Stimulated activated CD4-positive, alpha-beta T cell treated with anti-CD3 and anti-CD28 coated beads, Interleukin-4, amount 100 ng/mL, for 4 hours (primary cell): Measurements from ENCODE around the gene EEFSEC.

Source experiments
- DNase-seq, 2 experiments: peaks; one replicate each; pipeline ENCODE4 v3.0.0-alpha.2; 2020

The EEFSEC gene

DNA sequence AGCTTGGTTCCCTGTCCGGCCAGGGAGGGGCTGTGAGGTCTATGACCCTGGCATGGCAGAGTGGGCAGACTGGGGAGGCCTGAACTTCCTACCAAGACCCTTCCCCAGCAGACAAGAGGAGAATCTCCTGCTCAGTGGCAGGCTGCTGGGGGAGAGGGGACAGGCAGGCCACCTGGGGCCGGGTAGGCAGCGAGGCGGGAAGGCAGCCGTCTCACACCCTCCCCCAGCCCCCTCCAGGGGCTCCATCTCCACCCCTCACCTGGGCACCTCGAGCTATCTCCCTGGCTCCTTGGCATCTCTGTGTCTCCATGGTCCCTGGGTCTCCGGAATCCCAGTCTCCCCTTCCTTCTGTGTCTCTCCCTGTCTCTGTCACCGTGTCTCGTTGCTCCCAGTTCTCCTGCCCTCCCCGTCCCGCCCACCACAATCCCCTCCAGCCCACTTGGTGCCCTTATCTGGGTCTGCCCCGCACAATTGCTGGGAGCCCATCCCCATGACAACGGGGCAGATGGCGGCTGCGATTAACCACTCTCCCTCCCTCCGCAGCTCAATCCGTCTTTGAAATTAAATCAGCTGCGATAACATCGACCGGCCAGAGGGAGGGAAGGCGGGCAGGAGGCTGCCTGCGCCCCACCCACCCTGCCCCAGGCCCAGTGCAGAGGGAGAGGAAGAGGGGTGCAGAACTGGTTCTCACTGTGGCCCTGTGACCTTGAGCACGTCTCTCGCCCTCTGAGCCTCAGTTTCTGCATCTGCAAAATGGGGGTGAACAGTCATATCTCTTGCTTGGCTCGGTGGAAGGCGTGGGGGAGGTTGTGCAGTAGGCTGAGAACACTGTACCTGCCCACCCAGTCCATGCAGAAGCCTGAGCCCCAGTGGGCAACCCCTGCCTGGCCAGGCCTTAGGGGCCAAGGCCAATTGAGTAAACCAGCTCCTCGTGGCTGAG, 303.8 kb downstream of the EEFSEC start:
- DNase-seq = no peak

DNA sequence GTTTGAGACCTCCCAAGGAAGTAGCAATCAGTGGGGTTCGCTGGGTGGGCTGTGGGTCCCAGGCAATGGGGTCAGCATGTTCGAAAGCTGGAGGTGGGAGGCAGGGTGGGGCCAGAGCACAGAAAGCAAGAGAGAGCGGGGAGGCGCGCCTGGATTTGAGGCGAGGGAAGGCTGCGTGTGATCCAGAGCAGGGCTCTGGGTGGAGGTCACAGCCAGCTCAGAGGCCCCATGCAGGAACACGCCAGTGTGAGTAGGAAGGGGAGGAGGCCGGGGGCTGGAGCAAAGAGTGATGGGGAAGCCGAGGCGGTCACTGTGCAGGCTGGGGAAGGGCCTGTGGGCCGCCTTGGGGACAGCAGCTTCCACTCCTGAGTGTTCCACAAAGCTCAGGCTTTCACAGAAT, 304.7 kb downstream of the EEFSEC start:
- no peak for DNase-seq
